Right lung (tissue), 5 donors: Measurements from ENCODE around the gene DACH1. TPM values are rescaled to one million over a fixed set of nuclear protein-coding genes. Genes with fewer than 3 reads are reported as not detected.
"Not testable (repeated sequence)": the region's sequence is repeated elsewhere in the genome, so short reads cannot be mapped to it uniquely, and the experiment has no call there.

Experiments
- DNase-seq, 2 donors: peaks; one replicate each; pipeline ENCODE4 v3.0.0-alpha.2; 2013
- polyA plus RNA-seq, 5 donors: library from polyadenylated mRNA; unstranded; fragments of 120-200 nt; gene quantifications; one replicate each; pipeline versions ENCODE4 v1.2.1 to v1.2.3, GENCODE V29; 2013; ENCODE audit warnings: inconsistent platforms in 1 of 5, low replicate concordance in 1 of 5; ENCODE audit not compliant: insufficient read length in 5 of 5, insufficient read depth in 1 of 5

The DACH1 gene
- polyA plus RNA-seq, 5 donors, result 34.1 to 47.1 (median 38.4) TPM

DNA sequence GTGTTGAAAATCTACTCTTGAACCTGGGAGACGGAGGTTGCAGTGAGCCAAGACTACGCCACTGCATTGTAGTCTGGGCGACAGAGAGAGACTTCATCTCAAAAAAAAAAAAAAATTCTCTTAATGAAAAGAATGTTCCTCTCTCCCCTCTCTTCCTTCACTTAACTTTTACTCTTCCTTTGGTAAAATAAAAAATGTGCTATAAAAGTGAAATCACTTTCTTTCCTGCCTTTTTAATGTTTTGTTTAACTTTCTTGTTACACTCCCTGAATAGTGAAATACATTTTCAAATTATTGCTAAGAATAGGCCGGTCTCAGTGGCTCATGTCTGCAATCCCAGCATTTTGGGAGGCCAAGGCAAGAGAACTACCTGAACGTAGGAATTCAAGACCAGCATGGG lies 86.5 kb downstream of the DACH1 start:
- no peak for DNase-seq

DNA sequence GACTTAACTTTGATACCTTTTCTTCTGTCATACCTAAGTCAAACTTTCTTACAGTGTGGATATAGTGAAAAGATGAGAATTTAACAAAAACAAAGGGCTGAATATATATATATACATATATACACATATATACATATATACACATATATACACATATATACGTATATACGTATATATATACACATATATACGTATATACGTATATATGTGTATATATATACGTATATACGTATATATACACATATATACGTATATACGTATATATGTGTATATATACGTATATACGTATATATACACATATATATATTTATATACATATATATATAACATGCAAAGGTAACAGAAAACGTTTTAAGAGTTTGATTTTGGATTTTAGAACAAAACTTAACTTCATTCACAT lies 88.0 kb downstream of the DACH1 start:
- DNase-seq, result not testable (repeated sequence)

DNA sequence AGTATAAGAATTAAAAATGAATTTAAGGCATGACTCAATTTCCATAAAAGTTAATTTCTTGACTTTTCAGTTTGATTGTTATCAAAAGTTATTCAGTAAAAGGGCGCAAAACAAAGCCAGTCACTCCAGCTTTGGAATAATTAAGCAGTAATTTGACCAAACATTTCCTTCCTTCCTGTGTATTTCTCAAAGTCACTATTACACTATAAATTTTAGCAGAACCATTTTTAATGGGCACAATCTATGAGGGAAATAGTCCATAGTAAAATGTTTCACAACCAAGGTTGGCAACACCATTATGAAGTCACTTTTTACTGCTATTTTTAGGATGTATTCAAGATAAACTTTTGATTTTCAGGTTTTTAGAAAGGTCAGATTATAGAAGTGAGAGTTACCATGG lies 91.0 kb downstream of the DACH1 start:
- no peak for DNase-seq

DNA sequence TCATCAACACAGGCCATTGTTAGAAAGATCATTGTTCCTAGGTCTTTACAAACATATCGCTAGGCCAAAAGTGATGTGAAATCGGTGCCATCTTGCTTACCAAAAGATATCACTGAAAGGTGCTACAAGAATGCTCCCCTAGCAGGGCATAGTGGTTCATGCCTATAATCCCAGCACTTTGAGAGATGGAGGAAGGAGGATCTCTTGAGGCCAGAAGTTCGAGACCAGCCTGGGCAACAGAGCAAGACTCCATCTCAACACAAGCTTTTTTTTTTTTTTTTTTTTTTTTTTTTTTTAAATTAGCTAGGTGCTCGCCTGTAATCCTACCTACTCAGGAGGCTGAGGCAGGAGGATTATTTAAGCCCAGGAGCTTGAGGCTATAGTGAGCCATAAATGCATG lies 92.1 kb downstream of the DACH1 start:
- no peak for DNase-seq

DNA sequence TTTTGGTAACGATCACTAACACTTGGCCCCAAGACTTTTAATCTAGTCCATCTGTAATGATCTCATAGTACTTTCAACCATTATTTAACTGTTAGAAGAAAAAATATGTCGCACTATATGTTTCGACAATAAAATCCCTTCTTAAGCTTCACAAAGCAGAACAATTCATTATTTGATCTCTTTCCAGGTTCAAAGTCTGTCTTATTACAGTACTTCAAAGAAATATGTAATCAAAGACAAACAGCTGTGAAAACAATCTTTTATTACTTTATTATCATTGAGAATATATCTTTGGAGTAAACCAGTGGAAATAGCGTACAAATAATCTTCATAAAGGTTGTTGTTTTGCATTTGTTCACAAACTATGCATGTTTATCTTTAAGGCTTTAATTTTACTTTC lies 93.5 kb downstream of the DACH1 start:
- DNase-seq, result no peak

DNA sequence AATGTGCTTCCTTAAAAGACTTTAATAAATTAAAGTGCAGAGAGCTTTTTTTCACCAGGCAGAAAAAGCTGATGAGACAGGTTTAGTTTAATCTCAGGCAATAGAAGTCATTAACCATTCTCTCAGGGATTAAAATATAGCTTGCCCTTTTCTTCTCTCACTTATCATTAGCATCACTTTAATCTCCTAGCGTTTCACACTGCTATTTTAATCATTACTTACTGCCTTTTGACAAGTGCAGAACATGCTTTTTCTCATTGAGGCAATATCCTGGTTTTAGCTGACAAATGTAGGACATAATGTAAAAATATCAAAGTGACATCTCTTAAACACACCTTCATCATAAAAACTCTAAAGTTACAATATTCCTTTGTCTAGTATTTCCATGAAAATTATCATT lies 94.6 kb downstream of the DACH1 start:
- DNase-seq, result no peak

DNA sequence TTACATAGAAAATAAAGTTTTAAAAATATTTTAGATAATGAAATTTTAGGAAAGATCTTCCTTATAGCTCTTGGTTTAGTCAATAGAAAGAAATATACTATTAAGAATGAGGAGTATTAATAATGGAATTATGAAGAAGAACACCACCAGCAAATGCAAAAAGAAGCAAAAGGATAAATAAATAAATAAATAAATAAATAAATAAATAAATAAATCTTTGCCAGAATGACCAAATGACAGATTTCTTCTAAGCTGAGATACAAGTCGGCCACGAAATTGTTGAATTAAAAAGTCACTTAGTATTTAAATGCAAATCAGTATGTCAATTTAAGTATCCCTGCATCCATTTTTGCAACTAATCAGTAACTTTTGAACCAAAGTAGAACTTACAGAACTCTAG lies 95.9 kb downstream of the DACH1 start:
- no peak for DNase-seq

- no peak for DNase-seq
Measured at GRCh38 chr13:71770710-71771109, 96.3 kb downstream of the DACH1 start.

DNA sequence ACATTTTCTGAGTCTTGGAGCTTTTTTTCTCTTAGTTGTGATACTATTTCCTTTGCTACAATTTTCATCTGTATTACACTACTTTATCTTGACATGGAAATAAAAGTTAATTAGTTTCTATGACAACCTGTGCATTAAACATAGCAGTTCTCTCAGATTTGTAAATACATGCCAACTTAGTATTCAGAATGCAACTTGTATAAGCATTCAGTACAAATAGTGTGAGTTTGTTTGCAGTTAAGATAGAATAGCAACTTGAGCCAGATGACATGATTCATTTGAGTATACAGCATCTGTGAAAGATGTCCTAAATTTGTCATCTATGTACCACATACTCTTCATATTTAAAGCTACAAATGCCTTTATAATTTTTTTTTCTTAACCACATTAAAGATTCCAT lies 98.1 kb downstream of the DACH1 start:
- no peak for DNase-seq

- DNase-seq, result peak; percentile 57 to 62
Measured at GRCh38 chr13:71759651-71760511, 107.1 kb downstream of the DACH1 start.

- DNase-seq, result no peak
Measured at GRCh38 chr13:71758828-71759227, 108.2 kb downstream of the DACH1 start.

DNA sequence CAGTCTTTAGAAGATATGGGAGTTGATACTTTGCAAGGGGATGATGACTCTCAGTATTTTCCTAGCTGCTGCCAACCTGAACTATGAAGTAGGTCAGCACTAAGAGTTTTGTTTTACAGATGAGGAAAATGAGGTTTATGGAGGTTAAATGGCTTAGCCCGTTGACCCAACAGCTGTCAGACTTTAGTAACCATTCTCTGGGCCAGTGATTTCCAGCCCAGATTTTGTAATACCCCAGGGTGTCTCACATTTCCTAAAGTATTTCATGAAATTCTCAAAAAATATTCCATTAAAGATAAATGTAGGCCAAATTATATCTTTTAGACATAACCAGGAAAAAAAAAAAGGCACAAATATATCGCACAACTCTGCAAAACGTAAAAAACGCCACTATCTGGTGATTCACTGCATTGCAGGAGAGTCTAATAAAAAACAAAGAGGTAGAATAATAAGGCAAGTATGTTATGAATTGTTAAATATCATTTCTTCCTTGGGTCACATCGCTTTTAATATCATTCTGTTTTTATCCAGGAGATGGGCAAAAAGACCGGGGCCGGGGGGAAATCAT lies 112.5 kb downstream of the DACH1 start:
- no peak for DNase-seq

GRCh38 chr13:71752775-71753513 lies 114.1 kb downstream of the DACH1 start:
- no peak for DNase-seq

- DNase-seq, result no peak
Measured at GRCh38 chr13:71751073-71751472, 115.9 kb downstream of the DACH1 start.

GRCh38 chr13:71730267-71730666 lies 136.7 kb downstream of the DACH1 start:
- no peak for DNase-seq

DNA sequence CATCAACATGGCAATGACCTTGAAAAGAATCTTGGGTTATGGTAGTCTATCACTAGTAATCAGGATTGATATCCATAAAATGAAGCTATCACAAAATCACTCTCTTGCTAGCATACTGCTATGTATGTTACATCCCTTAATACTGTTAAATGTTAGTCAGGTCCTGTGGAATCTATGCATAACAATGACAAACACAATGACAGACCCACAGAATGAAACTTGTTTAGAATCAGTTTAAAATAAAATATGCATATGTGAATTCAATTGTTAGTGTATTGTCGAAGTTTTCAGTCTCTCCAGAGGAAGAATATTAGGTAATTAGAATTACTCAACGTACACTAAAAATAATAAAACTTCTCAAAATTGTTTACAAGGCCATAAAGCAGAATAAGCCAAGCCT lies 137.6 kb downstream of the DACH1 start:
- DNase-seq, result no peak

DNA sequence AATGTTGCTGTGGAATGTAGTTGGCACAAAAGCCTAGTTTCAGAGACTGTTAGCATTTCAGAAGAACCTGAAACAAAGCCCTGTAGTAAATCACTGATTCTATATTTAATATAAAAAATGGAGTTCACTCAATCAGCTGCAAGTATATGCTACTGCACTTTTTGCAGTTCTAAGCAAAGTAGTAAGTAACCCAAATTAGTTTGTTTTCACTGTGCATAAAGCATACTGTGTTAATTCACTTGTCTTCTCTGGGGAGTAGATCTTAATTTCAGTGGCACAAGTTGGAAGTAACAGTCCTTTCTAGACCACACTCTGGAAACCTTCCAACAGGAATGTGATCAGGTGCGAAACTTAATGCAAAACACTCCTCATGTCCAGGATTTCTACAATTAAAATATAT lies 139.3 kb downstream of the DACH1 start:
- no peak for DNase-seq

GRCh38 chr13:71727042-71727441 lies 140.0 kb downstream of the DACH1 start:
- no peak for DNase-seq

DNA sequence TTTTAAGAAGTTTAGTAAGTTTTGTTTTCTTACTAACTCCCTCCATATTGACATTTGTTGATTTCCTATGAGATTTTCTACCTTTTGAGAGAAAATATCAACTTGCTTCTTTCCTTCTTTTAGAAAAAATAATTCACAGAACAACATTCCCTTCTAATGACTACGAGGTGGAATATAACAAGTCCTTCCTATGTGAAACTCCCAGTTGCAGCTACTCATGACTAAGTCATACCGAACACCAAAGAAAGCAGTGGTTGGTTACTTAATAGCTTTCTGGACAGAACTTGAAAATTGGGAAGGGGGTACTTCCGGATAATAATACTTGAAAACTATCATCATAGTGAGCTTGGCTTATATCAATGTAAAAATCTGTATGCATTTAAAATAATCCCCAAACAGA lies 144.8 kb downstream of the DACH1 start:
- DNase-seq, result no peak

DNA sequence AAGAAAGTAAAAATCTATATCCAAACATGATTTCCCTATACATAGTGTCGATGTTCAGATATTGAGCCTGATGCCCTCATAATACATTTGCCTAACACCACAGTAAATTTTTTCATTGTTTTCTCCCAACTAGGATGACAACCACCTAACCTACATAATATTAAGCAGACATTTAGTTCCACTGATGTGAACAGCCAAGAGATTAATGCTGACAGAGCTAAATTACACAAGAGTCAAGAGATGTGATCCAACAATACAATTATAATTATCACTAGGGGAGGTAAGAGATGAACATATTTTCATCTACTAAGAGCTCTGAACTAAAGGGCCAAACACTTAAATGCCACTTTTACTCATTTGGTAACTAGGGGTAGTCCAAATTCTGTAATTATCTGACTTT lies 145.9 kb downstream of the DACH1 start:
- no peak for DNase-seq

DNA sequence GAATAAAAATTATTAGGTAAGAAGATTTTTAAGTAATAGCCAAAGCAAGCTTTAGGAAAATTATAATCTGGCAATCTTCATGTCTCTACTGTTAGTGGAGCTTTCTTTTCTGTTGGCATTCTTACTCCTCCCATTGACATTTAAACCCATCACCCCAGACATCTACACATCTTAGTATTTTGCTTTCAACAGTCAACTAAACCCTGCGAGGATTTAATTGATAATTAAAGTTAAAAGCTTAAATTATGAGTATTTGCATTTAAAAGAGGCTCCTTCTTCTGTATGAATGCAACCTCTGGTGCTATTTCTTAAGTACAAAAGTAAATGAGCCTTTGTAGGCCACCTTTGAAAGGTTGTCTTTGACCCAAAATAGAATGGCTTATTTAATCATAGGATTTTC lies 148.1 kb downstream of the DACH1 start:
- no peak for DNase-seq

GRCh38 chr13:71714802-71715375 lies 152.1 kb downstream of the DACH1 start:
- no peak for DNase-seq
